Upper lobe of left lung (tissue), 6 donors: ENCODE measurements around the gene B4GALT4. TPM values are rescaled to one million over a fixed set of nuclear protein-coding genes. Genes with fewer than 3 reads are reported as not detected.

Experiments
- ATAC-seq, 2 donors: fragments of 200-7000 bp; cut with Tn5 transposase; one replicate each; pipeline ENCODE4 v1.9.1; 2022; ENCODE audit warnings: mild to moderate bottlenecking in 2 of 2, moderate library complexity in 2 of 2; ENCODE audit not compliant: low FRiP score in 2 of 2
- DNase-seq, 2 donors: peaks; one replicate each; pipeline ENCODE4 v3.0.0-alpha.2; 2019 to 2020
- H3K27ac ChIP-seq, 4 donors: fragments of 200-600 bp; sonication (generic); one replicate each; pipeline ENCODE4 v1.5.1; 2016 to 2019
- H3K27me3 ChIP-seq, 4 donors: fragments of 200-600 bp; sonication (generic); one replicate each; pipeline ENCODE4 v1.5.1; 2017 to 2019
- H3K36me3 ChIP-seq, 4 donors: fragments of 200-600 bp; sonication (generic); one replicate each; pipeline ENCODE4 v1.5.1; 2016 to 2019
- H3K4me1 ChIP-seq, 4 donors: fragments of 200-600 bp; sonication (generic); one replicate each; pipeline ENCODE4 v1.5.1; 2018 to 2019
- H3K4me3 ChIP-seq, 4 donors: fragments of 200-600 bp; sonication (generic); one replicate each; pipeline ENCODE4 v1.5.1; 2017 to 2019; ENCODE audit warnings: mild to moderate bottlenecking in 2 of 4, moderate library complexity in 1 of 4
- H3K9me3 ChIP-seq, 4 donors: fragments of 200-600 bp; sonication (generic); one replicate each; pipeline ENCODE4 v1.5.1; 2018 to 2019
- EP300 ChIP-seq, 4 donors: sonication (generic); formaldehyde crosslinking; IDR thresholded peaks; one replicate each; pipeline ENCODE4 v1.5.1; 2017; ENCODE audit warnings: antibody characterized with exemption in 4 of 4, control low read depth in 2 of 4
- POLR2A ChIP-seq, 4 donors: fragments of 450-650 bp; IDR thresholded peaks; one replicate each; pipeline ENCODE4 v1.5.1; 2016 to 2017; ENCODE audit warnings: antibody characterized with exemption in 4 of 4, mild to moderate bottlenecking in 2 of 4
- POLR2AphosphoS5 ChIP-seq, 2 donors: sonication (generic); formaldehyde crosslinking; IDR thresholded peaks; one replicate each; pipeline ENCODE4 v1.5.1; 2017; ENCODE audit warnings: antibody characterized with exemption in 2 of 2
- WGBS, 2 donors: methylation state at CpG; one replicate each; pipeline ENCODE4 v1.1.5; 2017 to 2018; 5-methylcytosine and 5-hydroxymethylcytosine counted together
- total RNA-seq, 6 donors: library from RNA; depleted of rRNA in 4 of 6; stranded (reverse); fragments of >200 nt in 4 of 6; gene quantifications; one replicate each; pipeline versions ENCODE4 v1.1.0 to v1.2.1, GENCODE V29; 2016 to 2021
- TF ChIP-seq, protein P1 (sequence below), 6 experiments: fragments of 450-650 bp in 4 of 6; fragments of 200-600 bp in 2 of 6; sonication (generic) in 2 of 6; IDR thresholded peaks; one replicate each; pipeline ENCODE4 v1.5.1; 2016 to 2019; ENCODE audit warnings: antibody characterized with exemption in 6 of 6
- donor health status: DM: no; HTN: no; CAD: no; lungs with moderate emphysema.
- donor health status: DM: no; HTN: yes; CAD: no; lungs with severe emphysema.

The B4GALT4 gene
- total RNA-seq, 6 donors from 2014 or later: 7.3 to 24.3 (median 16.6) TPM

DNA sequence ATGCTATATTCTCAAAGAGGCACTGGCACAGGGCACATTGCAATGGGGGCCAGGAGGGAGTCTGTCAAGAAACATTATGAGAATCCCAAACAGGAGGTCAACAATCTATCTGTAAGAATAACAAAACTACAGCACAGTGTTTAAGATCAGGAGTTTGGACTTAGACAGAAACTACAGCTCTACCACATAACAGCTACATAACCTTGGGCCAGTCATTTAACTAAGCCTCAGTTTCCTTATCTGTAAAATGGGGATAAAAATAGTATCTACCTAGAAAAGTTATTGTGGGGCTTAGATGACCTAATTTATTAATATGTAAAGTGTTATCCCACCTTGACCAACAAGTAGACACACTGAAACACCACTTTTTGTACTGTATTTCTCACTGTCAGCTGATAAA lies 9.9 kb downstream of the B4GALT4 start:
- H3K36me3 ChIP-seq: peaks cover 3 to 78% (median 26%) of the 10 kb centered on the region in 4 donors
- no peak overlapping the region for H3K4me3 ChIP-seq
- DNase-seq (no peak), ATAC-seq (no peak)
- H3K9me3 ChIP-seq: no peaks in the 10 kb centered on the region
- no peaks in the 10 kb centered on the region for H3K4me1 ChIP-seq
- no peaks in the 10 kb centered on the region for H3K27me3 ChIP-seq
- no peak overlapping the region for H3K27ac ChIP-seq
- TF ChIP-seq POLR2A (IDR thresholded peaks at IDR 0.05) (no peak), EP300 (IDR thresholded peaks at IDR 0.05) (no peak), POLR2AphosphoS5 (IDR thresholded peaks at IDR 0.05) (no peak)
- TF ChIP-seq, protein P1, sequence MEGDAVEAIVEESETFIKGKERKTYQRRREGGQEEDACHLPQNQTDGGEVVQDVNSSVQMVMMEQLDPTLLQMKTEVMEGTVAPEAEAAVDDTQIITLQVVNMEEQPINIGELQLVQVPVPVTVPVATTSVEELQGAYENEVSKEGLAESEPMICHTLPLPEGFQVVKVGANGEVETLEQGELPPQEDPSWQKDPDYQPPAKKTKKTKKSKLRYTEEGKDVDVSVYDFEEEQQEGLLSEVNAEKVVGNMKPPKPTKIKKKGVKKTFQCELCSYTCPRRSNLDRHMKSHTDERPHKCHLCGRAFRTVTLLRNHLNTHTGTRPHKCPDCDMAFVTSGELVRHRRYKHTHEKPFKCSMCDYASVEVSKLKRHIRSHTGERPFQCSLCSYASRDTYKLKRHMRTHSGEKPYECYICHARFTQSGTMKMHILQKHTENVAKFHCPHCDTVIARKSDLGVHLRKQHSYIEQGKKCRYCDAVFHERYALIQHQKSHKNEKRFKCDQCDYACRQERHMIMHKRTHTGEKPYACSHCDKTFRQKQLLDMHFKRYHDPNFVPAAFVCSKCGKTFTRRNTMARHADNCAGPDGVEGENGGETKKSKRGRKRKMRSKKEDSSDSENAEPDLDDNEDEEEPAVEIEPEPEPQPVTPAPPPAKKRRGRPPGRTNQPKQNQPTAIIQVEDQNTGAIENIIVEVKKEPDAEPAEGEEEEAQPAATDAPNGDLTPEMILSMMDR (IDR thresholded peaks at IDR 0.05): no peak

DNA sequence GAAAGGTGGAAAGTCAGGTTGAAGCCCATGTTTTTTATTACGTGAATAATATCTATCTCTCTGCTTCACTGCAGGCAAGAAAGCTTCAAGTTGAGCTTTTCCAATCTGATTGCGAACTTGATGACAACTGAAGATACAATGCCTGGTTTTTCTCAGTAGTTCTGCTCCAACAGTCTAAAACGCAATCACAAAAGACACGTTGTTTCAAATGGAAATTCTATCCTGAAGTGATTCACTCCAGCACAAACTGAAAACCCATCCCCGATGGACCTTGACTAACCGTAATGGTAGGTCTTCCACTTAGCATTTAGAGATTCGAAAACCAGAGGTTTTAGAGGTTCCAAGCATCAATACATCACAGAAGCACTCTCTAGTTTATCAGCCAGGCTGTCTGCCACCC lies 10.6 kb downstream of the B4GALT4 start:
- DNase-seq: no peak
- H3K4me3 ChIP-seq: no peak overlapping the region
- H3K27ac ChIP-seq: no peak overlapping the region
- H3K27me3 ChIP-seq: no peaks in the 10 kb centered on the region
- 95 to 98% methylated on average over 7 of the region's 7 CpGs for WGBS, 2 donors
- ATAC-seq: no peak
- TF ChIP-seq POLR2AphosphoS5 (IDR thresholded peaks at IDR 0.05) (no peak), EP300 (IDR thresholded peaks at IDR 0.05) (no peak), POLR2A (IDR thresholded peaks at IDR 0.05) (no peak)
- TF ChIP-seq, protein P1 (IDR thresholded peaks at IDR 0.05): no peak
- peaks cover 3 to 73% (median 25%) of the 10 kb centered on the region in 4 donors for H3K36me3 ChIP-seq
- no peaks in the 10 kb centered on the region for H3K4me1 ChIP-seq
- H3K9me3 ChIP-seq: no peaks in the 10 kb centered on the region

DNA sequence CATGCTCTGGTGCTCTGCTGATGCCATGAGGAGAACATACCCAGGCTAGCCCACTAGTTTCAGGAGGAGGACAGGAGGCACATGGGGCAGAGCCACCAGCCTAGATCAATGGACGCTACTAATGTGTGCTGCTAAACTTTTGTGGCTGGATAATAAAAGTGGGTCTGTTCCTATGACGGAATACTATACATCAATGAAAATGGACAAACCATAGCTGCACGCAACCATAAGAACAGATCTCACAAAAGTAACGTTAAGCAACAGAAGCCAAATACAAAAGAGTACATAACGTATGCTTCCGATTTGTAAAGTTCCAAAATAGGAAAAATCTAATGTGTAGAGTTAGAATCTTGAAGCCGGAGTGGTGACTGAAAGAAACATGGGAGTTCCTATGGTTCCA lies 11.5 kb downstream of the B4GALT4 start:
- H3K27ac ChIP-seq: no peak overlapping the region
- WGBS, 2 donors: 96 to 98% methylated on average over 7 of the region's 7 CpGs
- H3K4me1 ChIP-seq: no peaks in the 10 kb centered on the region
- TF ChIP-seq POLR2AphosphoS5 (IDR thresholded peaks at IDR 0.05) (no peak), EP300 (IDR thresholded peaks at IDR 0.05) (no peak), POLR2A (IDR thresholded peaks at IDR 0.05) (no peak)
- TF ChIP-seq, protein P1 (IDR thresholded peaks at IDR 0.05): no peak
- DNase-seq (no peak), ATAC-seq (no peak)
- no peaks in the 10 kb centered on the region for H3K27me3 ChIP-seq
- no peak overlapping the region for H3K4me3 ChIP-seq
- no peaks in the 10 kb centered on the region for H3K9me3 ChIP-seq
- peaks cover 3 to 67% (median 25%) of the 10 kb centered on the region in 4 donors for H3K36me3 ChIP-seq

DNA sequence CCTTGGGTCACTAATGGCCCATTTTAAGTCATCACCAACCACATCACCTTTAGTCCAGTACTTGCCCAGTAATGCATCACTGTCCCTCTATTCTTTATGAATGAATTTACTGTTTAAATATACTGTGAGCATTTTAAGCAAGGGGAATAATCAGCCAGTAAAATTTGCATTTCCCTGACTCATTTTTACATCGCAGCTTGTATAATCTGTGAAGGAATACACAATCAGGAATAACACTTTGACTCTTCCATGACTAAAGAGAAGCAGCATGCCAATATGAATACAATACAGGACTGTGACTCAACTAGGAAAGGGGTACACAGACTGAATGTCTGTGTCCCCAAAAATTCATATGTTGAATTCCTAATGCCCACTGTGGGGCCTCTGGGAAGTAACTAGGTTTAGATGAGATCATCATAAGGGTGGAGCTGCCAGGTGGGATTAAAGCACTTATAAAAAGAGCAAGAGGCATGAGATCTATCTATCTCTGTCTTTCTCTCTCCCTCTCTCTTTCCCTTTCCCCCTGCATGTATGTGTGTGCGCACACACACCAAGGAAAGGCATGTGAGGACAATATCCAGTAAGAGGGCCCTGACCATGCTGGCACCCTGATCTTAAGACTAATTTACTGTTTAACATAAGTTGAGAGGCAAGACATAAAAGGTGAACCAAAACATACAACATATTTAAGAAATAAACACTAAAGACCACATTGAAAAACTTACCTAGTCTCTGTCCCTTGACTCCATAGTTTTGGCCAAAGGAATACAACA lies 12.1 kb downstream of the B4GALT4 start:
- H3K4me1 ChIP-seq: no peaks in the 10 kb centered on the region
- no peak overlapping the region for H3K27ac ChIP-seq
- H3K4me3 ChIP-seq: no peak overlapping the region
- ATAC-seq: no peak
- DNase-seq: no peak
- peaks cover 3 to 69% (median 30%) of the 10 kb centered on the region in 4 donors for H3K36me3 ChIP-seq
- WGBS, 2 donors: 98% methylated on average over 2 of the region's 2 CpGs
- no peaks in the 10 kb centered on the region for H3K9me3 ChIP-seq
- H3K27me3 ChIP-seq: no peaks in the 10 kb centered on the region
- TF ChIP-seq EP300 (IDR thresholded peaks at IDR 0.05): no peak
- no peak for TF ChIP-seq POLR2A (IDR thresholded peaks at IDR 0.05)
- TF ChIP-seq, protein P1 (IDR thresholded peaks at IDR 0.05): no peak
- TF ChIP-seq POLR2AphosphoS5 (IDR thresholded peaks at IDR 0.05): no peak
